Panc1 (cell line): ENCODE measurements around the gene EGFLAM. TPM values are rescaled to one million over a fixed set of nuclear protein-coding genes. Genes with fewer than 3 reads are reported as not detected.

ENCODE experiments used
- ATAC-seq: fragments of 200-7000 bp; cut with Tn5 transposase; 2 replicates; pipeline ENCODE4 v1.9.1; 2020; ENCODE audit warnings: mild to moderate bottlenecking, moderate library complexity
- BruUV-seq: library from RNA; stranded (reverse); fragments of 400-500 nt; replicated peaks from 2 replicates; lab custom pipeline; 2021; lab: Mats Ljungman, UMichigan
- CTCF ChIA-PET: fragments of 300-600 bp; sonication (Branson Sonifier 250); formaldehyde crosslinking; loops from one replicate; lab custom pipeline; 2022; ENCODE audit warnings: antibody characterized with exemption; lab: Charles Lee
- POLR2A ChIA-PET: fragments of 300-600 bp; sonication (Branson Sonifier 250); formaldehyde crosslinking; loops from one replicate; lab custom pipeline; 2022; ENCODE audit warnings: antibody characterized with exemption; lab: Charles Lee
- DNase-seq: peaks from one replicate; pipeline ENCODE4 v3.0.0-alpha.2; 2010; ENCODE audit warnings: low read depth, low spot score
- H3K27ac ChIP-seq: 2 replicates; pipeline ENCODE4 v1.5.1; 2011; ENCODE audit warnings: mild to moderate bottlenecking, low read length, inconsistent platforms
- H3K27me3 ChIP-seq: fragments of 200-500 bp; sonication (Bioruptor generic); 2 replicates; pipeline ENCODE4 v1.6.0; 2014; ENCODE audit warnings: low read length, inconsistent platforms; ENCODE audit not compliant: control insufficient read depth, insufficient read depth
- H3K36me3 ChIP-seq: fragments of 200-500 bp; sonication (Bioruptor generic); 2 replicates; pipeline ENCODE4 v1.5.1; 2014; ENCODE audit warnings: inconsistent platforms, mild to moderate bottlenecking, low read length, moderate library complexity; ENCODE audit not compliant: control insufficient read depth, insufficient read depth
- H3K4me1 ChIP-seq: 2 replicates; pipeline ENCODE4 v1.5.1; 2011; ENCODE audit warnings: inconsistent platforms, mild to moderate bottlenecking, low read length, moderate library complexity; ENCODE audit not compliant: control insufficient read depth, insufficient read depth
- H3K4me3 ChIP-seq, 2 experiments: 2 replicates each; pipeline ENCODE4 v1.5.1; 2011 to 2012; ENCODE audit warnings: low read depth in 2 of 2, low read length in 2 of 2, mild to moderate bottlenecking in 2 of 2, inconsistent platforms in 1 of 2, moderate library complexity in 1 of 2
- H3K9me3 ChIP-seq: fragments of 200-500 bp; sonication (Bioruptor generic); 2 replicates; pipeline ENCODE4 v1.5.1; 2014; ENCODE audit warnings: low read depth, mild to moderate bottlenecking, inconsistent platforms, low read length, moderate library complexity; ENCODE audit not compliant: control insufficient read depth, insufficient read depth
- POLR2AphosphoS5 ChIP-seq: IDR thresholded peaks from 2 replicates; pipeline ENCODE4 v1.6.1; 2012; ENCODE audit warnings: mild to moderate bottlenecking, low read depth, low read length, moderate library complexity
- REST ChIP-seq, 2 experiments: IDR thresholded peaks; 2 replicates each; pipeline ENCODE4 v1.6.1; 2011 to 2012; ENCODE audit warnings: low read depth in 2 of 2, control low read depth in 1 of 2, low read length in 1 of 2, mild to moderate bottlenecking in 1 of 2, moderate library complexity in 1 of 2; ENCODE audit not compliant: insufficient read depth in 1 of 2
- SIN3A ChIP-seq: IDR thresholded peaks from 2 replicates; pipeline ENCODE4 v1.6.1; 2012; ENCODE audit warnings: low read depth, mild to moderate bottlenecking, low read length, moderate library complexity, borderline replicate concordance; ENCODE audit not compliant: insufficient read depth
- TCF7L2 ChIP-seq: IDR thresholded peaks from 2 replicates; pipeline ENCODE4 v1.6.1; 2011; ENCODE audit warnings: mild to moderate bottlenecking, low read depth, low read length, inconsistent platforms
- in situ Hi-C: cut with HindIII; loops from 2 replicates; pipeline ENCODE4 v1.10.0; 2016; ENCODE audit warnings: low sequenced_read_pairs, low pct_unique_long_range_greater_than_20kb
- intact Hi-C: fragments of 100-400 bp; cut with micrococcal nuclease; formaldehyde crosslinking; loops from one replicate; pipeline ENCODE4 v1.10.0; 2022; ENCODE audit not compliant: unreplicated experiment
- total RNA-seq: library from RNA; stranded (reverse); gene quantifications from one replicate; pipeline ENCODE4 v1.2.1, GENCODE V29; 2021; ENCODE audit not compliant: unreplicated experiment
- TF ChIP-seq, protein P1 (sequence below): fragments of 450-650 bp; IDR thresholded peaks from 2 replicates; pipeline ENCODE4 v1.5.1; 2017; ENCODE audit warnings: mild to moderate bottlenecking

The EGFLAM gene
- total RNA-seq, 1 experiment from 2014 or later: 14.8 TPM

- POLR2A ChIA-PET: no interaction called here
- CTCF ChIA-PET: interaction anchor here (1.2 kb wide), 1 partner anchor 18 kb away, joined by 3 read pairs; no protein-coding TSS in a partner anchor
- intact Hi-C loops: no loop called here
Observed at GRCh38 chr5:38210676-38211353, 47.5 kb upstream of the EGFLAM start.

DNA sequence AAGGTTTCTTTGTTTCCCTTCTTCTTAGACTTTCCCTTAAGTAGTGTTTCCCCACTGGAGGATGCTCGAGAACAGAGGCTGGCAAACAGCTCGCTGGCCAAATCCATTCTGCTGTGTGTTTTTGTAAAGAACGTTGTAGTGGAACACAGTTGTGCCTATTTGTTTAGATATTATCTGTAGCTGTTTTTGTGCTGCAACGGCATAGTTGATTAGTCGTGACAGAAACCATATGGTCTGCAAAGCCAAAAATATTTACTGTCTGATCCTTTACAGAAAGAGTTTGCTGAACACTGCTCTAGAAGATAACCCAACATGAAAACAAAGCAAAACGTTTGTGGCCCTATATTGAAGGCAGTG, 47.0 kb upstream of the EGFLAM start:
- in situ Hi-C loops: no loop called here
- POLR2A ChIA-PET: no interaction called here
- Histone ChIP-seq H3K27ac (no peak overlapping the region), H3K27me3 (peaks cover 13% of the 10 kb centered on the region), H3K9me3 (no peaks in the 10 kb centered on the region), H3K36me3 (no peaks in the 10 kb centered on the region), H3K4me3 (no peak overlapping the region), H3K4me1 (no peaks in the 10 kb centered on the region)
- DNase-seq (no peak), ATAC-seq (no peak)
- BruUV-seq: no TSS peak
- CTCF ChIA-PET: interaction anchor here (1.2 kb wide), 1 partner anchor 19 kb away, joined by 3 read pairs; no protein-coding TSS in a partner anchor
- intact Hi-C loops: no loop called here
- TF ChIP-seq SIN3A (no peak), REST (IDR thresholded peaks at IDR 0.05; ENCODE audit: insufficient read depth in 1 of 2, low read depth in 2 of 2, low read length in 1 of 2) (no peak; a peak in 1 of 4 replicates), TCF7L2 (no peak), POLR2AphosphoS5 (no peak)
- TF ChIP-seq, protein P1, sequence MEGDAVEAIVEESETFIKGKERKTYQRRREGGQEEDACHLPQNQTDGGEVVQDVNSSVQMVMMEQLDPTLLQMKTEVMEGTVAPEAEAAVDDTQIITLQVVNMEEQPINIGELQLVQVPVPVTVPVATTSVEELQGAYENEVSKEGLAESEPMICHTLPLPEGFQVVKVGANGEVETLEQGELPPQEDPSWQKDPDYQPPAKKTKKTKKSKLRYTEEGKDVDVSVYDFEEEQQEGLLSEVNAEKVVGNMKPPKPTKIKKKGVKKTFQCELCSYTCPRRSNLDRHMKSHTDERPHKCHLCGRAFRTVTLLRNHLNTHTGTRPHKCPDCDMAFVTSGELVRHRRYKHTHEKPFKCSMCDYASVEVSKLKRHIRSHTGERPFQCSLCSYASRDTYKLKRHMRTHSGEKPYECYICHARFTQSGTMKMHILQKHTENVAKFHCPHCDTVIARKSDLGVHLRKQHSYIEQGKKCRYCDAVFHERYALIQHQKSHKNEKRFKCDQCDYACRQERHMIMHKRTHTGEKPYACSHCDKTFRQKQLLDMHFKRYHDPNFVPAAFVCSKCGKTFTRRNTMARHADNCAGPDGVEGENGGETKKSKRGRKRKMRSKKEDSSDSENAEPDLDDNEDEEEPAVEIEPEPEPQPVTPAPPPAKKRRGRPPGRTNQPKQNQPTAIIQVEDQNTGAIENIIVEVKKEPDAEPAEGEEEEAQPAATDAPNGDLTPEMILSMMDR: no peak

More at GRCh38 chr5:38210676-38211353, 47.5 kb upstream of the EGFLAM start:
- no TSS peak for BruUV-seq
- no peaks in the 10 kb centered on the region for H3K9me3 ChIP-seq
- TF ChIP-seq REST (IDR thresholded peaks at IDR 0.05; ENCODE audit: insufficient read depth in 1 of 2, low read depth in 2 of 2, low read length in 1 of 2) (peak; percentile 62 to 63; a peak in 3 of 4 replicates), SIN3A (no peak)
- ATAC-seq (no peak), DNase-seq (no peak)
- H3K27me3 ChIP-seq: peaks cover 8% of the 10 kb centered on the region
- H3K4me3 ChIP-seq: no peak overlapping the region
- no peak overlapping the region for H3K27ac ChIP-seq
- no peaks in the 10 kb centered on the region for H3K4me1 ChIP-seq
- in situ Hi-C loops: no loop called here
- H3K36me3 ChIP-seq: no peaks in the 10 kb centered on the region
